Hepatic stellate cell (primary cell): ENCODE data around the gene FOS.
"Not testable (repeated sequence)": the region's sequence is repeated elsewhere in the genome, so short reads cannot be mapped to it uniquely, and the experiment has no call there.

ENCODE experiments used
- DNase-seq: peaks from one replicate; pipeline ENCODE4 v3.0.0; 2011; ENCODE audit warnings: low spot score

Gene FOS

DNA sequence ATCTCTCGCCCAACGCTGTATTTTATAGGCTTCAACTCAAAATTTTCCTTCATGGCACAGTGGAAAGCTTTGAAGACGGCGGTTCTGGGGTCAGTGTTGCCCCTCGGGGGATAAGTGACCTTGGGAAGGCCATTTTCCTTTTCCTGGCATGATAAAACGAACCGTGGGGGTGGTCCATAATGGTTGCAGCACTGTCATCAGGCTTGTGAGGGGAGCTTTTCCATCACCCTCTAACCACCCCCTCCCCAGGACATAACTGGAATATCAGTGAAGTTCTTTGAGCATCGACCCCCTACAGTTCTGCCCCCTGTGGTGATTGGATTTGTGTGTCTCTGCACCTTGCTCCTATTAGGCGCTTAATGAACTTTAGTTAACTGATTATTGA, 16.0 kb downstream of the FOS start:
- DNase-seq, result no peak

- peak; percentile 85 for DNase-seq
These were observed 16.4 kb downstream of the FOS start for GRCh38 chr14:75295061-75295461.

- DNase-seq, result peak; percentile 74
These were observed 17.1 kb downstream of the FOS start for GRCh38 chr14:75295491-75296345.

GRCh38 chr14:75297411-75298040, 18.9 kb downstream of the FOS start:
- DNase-seq, result no peak

DNA sequence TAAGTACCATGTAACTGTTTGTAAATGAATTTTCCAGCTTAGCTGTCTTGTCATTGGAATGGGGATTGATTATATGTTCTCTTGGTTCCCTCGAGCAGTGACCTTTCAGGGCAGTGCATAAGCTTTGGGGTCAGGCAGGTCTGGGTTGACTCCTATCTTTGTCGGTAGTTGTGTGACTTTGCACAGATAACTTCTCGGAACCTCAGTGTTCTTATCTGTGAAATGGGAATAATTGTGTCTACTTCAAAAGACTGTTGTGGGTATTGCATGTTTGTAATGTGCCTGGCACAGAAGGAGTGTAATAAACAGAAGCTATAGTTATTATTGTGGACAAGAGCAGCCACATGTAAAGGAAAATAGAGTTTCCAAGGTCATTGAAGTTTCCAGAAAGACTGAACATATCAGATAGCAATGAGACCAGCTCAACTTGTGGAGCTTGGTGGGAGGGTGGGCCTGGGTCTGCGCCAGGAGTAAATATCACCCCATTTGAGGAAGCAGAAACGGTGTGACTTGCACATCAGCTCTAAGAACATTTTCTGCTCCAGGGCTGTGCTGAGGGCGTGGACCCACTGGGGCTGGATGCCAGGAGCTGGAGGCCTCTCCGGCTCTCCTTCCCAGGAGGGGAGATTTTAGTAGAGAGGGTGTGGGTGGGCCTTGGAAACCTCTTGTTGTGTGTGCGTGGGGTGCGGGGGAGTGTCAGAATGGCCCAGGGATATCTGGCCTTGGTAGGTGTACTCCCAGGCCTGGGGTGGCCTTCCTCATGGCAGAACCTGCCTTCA, 19.7 kb downstream of the FOS start:
- no peak for DNase-seq

DNA sequence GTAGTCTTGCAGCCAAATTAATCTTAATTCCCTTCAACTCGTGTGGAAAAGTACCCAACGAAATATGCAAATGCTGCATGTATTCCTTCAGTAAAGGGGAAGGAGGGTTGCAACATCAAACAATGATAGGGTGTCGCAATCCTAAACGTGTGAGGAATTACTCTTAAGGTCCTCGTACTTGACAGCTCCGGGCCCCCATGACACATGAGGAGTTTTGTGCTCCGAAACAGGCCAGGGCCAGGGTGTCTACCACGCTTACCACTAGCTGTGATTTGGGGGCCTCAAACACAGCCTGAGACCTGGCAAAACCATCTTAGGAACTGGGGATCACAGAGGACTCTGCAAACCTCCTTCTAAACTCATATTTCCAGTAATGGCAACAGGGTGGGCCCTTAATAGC, 20.4 kb downstream of the FOS start:
- no peak for DNase-seq

GRCh38 chr14:75299576-75299975, 20.9 kb downstream of the FOS start:
- DNase-seq, result no peak

DNA sequence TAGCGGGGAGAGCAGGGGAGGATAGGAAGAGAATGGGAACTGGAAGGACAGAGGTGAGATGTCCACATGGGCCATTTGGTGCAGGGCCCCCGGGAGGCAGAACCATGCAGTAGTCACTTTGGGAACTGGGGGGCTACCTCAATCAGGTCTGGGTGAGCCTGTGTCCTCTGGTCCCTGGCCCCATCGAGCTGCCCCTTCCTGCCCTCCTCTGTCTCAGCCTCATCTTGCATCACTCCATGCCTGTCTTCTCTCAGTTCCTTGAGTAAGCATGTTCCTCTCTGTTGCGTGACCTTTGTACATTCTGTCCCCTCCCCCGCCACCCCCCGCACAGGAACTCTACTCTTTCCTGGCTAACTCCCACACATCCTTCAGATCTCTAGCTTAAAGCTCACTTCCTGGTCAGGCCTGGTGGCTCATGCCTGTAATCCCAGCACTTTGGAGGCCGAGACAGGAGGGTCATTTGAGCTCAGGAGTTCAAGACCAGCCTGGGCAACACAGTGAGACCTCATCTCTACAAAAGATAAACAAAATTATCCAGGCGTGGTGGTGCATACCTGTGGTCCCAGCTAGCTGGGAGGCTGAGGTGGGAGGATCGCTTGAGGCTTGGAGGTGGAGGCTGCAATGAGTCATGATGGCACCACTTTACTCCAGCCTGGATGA, 23.2 kb downstream of the FOS start:
- no peak for DNase-seq

- DNase-seq, result peak; percentile 73
These were observed 24.8 kb downstream of the FOS start for GRCh38 chr14:75303381-75303789.

- DNase-seq, result not testable (repeated sequence)
These were observed 27.8 kb downstream of the FOS start for GRCh38 chr14:75306410-75306809.

DNA sequence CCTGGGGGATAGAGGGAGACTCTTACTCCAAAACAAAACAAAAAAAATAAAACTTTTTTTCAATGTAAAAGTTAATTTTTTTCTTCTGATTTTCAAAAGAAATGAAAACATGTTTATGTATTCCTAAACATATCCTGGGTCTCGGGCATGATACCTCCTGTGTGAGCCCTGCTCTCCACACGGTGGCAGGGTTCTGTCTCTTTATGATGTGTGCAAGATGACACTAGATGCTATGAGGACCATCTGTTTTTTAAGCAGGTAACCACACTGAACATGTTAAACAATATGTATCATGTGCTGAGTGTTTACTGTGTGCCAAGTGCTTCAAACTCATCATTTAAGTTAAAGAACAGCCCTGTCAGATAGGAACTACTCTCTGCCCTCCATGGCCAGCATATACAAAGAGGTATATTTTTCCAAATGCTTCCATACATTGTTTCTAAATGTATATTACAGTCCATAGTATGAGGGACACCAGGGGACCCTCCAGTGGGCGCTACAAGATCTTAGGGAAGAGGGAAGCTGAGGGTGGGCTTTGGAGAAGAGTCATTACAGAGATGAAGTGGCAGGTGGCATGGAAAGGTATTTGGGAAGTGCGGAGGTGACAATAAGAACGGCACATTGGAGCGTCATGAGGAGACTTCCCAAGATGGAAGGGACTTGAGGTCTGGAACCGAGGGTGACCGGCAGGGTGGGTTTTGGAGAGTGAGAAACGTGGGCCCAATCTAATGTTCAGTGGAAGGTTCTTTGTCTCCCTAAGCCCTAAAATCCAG, 28.5 kb downstream of the FOS start:
- no peak for DNase-seq

DNA sequence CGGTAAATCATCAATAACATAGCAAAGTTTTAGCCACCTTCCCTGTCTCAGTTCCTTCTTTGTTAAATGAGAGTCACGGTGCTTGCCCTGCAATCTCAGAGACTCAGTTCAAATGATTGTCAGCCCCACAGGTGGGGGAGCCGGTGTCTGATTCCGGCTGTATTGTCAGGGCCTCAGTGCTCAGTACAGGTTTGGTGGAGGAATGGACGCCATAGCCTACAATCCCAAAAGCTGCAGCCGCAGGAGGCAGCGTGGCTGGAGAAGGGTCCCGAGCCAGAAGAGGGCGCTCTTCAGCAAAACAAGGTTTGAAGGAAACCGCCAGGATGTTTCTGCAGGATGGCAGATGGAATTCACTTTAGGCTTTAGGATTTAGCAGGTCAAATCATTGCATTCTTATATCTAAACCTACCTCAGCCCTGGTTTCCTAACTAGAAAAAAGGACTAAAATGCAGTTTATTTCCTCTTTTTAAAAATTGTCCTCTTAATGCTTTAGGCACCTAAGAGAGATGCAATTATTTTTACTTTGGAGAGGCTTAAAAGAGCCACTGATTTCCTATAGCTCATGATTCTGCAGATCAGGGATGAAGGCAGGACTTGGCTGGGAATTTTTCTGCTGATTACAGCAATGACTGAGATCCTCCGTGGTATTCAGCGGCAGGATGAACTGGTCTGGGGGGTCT, 29.2 kb downstream of the FOS start:
- peak; percentile 68 for DNase-seq

DNA sequence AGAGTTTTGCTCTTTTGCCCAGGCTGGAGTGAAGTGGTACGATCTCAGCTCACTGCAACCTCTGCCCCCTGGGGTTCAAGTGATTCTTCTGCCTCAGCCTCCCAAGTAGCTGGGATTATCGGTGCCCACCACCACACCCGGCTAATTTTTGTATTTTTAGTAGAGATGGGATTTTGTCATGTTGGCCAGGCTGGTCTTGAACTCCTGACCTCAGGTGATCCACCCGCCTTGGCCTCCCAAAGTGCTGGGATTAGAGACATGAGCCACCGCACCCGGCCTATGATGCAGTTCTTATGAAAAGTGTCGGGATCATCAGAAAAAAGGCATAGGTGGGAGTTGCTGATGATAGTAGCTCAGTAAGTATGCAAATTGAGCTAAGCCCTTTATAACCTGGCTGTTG, 30.4 kb downstream of the FOS start:
- DNase-seq, result not testable (repeated sequence)

DNA sequence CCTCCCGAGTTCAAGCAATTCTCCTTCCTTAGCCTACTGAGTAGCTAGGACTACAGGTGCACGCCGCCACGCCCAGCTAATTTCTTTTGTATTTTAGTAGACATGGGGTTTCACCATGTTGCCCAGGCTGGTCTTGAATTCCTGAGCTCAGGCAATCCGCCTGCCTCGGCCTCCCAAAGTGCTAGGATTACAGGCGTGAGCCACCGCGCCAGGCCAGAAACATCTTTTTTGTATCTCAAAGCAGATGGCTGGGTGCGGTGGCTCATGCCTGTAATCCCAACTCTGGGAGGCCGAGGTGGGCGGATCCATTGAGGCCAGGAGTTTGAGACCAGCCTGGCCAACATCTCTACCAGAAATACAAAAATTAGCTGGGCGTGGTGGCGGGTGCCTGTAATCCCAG, 30.9 kb downstream of the FOS start:
- not testable (repeated sequence) for DNase-seq

DNA sequence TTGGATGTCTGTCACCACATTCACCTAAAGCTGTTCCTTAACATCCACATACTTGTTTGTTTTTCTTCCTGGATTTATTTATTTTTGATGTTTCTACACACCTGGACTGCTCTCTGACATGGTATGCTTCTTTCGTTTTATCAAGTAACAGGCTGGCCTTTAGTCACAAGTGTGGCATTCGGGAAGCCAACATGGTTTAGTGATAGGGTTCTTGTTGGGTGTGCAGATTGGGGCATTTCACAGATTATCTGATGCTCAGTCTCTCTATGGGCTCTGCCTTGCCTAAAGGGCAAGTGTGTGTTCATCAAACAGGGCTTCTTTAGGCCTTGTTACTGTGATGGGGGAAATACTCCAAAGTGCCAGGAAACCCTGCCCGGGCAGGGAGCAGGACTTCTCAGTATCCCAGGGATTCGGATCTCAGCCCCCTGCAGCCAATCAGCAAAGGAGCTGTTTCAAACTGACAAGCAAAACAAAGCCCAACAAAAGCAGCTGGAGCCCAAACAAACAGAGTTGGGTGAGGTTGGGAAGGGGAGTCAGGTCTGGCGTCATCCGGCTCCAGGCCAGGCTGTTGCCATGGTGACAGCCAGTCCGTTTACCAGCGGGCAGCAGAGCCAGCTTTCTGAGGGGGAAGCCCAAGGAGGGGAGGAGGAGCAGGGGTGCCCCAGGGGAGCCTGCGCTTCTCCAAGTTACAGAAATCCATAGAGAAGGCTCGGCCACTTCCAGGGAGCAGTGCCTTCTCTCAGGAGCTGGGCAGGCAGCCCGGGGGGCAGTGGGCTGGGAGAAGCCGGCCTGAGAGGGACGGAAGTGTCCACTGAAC, 31.9 kb downstream of the FOS start:
- DNase-seq, result peak; percentile 81

GRCh38 chr14:75311356-75311755, 32.7 kb downstream of the FOS start:
- no peak for DNase-seq

DNA sequence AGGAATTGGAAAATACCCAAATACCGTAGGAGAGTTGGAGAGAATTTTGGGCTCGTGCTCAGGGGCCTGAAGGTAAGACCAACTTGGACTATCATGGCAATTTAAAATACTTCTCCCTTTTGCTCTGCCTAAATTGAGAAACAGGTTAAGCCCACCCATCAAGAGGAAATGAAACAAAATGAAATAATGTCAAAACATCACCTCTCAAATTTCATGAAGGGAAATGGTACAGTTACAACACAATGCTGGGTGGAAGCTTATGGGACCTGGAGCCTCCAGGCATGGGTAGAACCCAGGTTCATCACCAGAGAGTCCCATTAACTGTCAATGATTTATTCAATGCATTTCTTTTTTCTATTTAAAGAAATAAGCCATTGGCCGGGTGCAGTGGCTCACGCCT, 33.7 kb downstream of the FOS start:
- no peak for DNase-seq

DNA sequence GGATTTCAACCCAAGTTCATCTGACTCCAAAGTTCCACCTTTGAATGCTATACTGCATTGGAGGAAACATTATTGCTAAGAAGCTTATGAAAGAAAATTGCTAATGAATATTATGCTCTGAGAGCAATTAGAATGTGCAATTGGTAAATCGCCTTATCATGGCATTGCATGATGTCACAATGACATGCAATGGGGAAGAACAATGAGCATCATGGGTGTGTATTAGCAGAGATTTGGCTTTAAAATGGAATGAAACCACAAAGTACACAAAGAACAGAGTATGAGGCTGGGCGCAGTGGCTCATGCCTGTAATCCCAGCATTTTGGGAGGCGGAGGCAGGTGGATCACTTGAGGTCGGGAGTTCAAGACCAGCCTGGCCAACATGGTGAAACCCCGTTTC, 34.7 kb downstream of the FOS start:
- no peak for DNase-seq

DNA sequence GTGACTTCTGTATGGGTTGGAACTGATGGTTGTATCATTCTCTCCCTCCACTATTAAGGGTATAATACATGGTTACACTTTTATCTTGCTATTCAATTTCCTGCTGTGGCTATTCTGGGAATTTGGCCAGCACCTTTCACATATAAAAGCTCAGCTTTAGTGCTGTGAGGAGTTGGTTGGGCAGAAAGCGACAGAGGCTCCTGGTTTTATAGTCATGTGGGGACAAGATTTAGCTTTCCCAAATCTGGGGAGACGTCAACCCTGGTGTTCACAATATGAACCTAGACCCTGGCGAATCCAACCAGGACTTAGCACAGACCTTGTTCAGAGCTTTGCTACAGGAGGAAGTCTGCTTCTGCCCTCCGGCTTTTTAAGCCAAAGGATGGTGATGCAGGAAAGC, 36.5 kb downstream of the FOS start:
- no peak for DNase-seq

DNA sequence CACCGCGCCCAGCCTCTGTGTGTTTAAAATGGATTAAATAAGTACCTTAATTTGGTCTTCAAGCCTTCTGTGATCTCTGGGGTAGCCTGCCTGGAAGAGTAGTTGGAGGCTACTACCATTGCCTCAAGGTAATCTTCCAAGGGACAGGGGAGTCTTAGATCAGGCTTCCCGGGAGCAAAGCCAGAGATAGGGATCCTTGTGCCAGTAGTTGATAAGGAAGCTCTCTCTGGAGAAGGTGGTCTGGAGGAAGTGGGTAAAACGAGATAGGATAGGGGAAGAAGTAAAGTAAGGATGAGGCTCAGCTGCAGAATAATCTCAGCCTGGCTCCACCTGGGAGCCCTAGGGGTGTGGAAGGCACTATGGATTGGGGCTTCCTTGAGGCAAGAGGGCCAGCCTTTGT, 38.5 kb downstream of the FOS start:
- no peak for DNase-seq
